ENCODE measurements around the gene ATRN.

The ATRN gene

DNA sequence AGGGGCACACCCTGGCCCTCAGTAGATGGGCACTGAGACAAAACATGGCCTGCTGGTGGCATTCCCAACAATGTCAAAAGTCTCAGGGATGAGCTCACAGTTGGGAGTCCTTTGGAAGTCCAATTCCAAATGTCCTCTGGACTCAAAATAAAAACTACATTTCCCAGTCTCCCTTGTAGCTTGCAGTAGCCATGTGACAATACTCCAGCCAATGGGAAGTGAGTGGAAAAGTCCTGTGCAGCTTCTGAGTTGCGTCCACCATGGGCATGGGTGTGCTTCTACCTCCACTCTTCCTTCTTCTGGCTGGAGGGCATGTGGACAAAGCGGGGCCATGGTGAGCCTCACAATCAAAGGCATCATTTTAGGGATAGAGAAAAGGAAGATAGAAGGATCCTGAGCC lies 216.8 kb downstream of the ATRN start:
- peak; percentile 79 for DNase-seq (ENCODE audit: low read depth in 2 of 2)
- H3K4me3 ChIP-seq (replicated peaks in 1 of 2; ENCODE audit: low read depth in 2 of 2, low read length in 2 of 2): no peak overlapping the region
- TF ChIP-seq, protein P1, sequence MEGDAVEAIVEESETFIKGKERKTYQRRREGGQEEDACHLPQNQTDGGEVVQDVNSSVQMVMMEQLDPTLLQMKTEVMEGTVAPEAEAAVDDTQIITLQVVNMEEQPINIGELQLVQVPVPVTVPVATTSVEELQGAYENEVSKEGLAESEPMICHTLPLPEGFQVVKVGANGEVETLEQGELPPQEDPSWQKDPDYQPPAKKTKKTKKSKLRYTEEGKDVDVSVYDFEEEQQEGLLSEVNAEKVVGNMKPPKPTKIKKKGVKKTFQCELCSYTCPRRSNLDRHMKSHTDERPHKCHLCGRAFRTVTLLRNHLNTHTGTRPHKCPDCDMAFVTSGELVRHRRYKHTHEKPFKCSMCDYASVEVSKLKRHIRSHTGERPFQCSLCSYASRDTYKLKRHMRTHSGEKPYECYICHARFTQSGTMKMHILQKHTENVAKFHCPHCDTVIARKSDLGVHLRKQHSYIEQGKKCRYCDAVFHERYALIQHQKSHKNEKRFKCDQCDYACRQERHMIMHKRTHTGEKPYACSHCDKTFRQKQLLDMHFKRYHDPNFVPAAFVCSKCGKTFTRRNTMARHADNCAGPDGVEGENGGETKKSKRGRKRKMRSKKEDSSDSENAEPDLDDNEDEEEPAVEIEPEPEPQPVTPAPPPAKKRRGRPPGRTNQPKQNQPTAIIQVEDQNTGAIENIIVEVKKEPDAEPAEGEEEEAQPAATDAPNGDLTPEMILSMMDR (IDR thresholded peaks at IDR 0.05; ENCODE audit: low read depth, low read length): no peak

DNA sequence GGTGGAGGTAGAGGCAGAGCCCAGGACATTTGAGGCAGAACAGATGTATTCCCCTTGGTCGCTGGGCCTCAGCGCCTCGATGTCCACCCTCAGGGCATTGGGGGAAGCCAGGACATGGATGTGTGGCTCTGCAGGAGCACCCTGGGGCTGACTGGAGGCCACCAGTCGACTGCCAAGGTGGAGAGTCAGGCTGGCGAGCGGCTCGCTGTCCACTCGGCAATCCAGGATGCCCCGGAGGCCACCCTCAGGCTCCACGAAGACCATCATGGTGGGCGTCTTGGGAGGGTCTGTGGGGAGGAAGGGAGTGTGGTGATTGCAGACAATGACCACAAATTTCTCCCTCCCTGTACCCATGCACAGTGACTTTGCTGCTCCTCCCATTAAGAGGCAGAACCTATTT lies 219.2 kb downstream of the ATRN start:
- TF ChIP-seq, protein P1 (IDR thresholded peaks at IDR 0.05; ENCODE audit: low read depth, low read length): no peak
- no peak overlapping the region for H3K4me3 ChIP-seq (replicated peaks in 1 of 2; ENCODE audit: low read depth in 2 of 2, low read length in 2 of 2)

DNA sequence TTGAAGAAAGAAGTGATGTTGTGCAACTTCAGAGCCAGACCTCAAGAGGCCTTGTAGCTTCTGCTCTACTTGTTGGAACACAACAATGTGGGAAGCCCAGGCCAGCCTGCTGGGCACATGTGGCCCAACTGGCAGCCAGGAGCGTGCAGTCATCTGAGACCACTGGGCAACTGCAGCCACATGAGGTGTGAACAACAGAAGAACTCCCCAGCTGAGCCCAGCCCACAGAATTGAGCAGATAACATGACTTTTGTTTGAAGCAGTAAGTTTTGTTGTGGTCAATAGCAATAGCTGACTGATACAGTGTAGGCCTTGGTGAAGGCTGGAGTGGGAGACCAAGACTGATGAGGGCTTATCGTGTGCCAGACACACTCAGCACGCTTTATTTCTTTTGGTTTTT lies 219.6 kb downstream of the ATRN start:
- no peak overlapping the region for H3K4me3 ChIP-seq (replicated peaks in 1 of 2; ENCODE audit: low read depth in 2 of 2, low read length in 2 of 2)
- no peak for DNase-seq (ENCODE audit: low read depth in 2 of 2)
- TF ChIP-seq, protein P1 (IDR thresholded peaks at IDR 0.05; ENCODE audit: low read depth, low read length): no peak

More for the DNA sequence above, 219.2 kb downstream of the ATRN start:
- DNase-seq (ENCODE audit: low read depth in 2 of 2): no peak

DNA sequence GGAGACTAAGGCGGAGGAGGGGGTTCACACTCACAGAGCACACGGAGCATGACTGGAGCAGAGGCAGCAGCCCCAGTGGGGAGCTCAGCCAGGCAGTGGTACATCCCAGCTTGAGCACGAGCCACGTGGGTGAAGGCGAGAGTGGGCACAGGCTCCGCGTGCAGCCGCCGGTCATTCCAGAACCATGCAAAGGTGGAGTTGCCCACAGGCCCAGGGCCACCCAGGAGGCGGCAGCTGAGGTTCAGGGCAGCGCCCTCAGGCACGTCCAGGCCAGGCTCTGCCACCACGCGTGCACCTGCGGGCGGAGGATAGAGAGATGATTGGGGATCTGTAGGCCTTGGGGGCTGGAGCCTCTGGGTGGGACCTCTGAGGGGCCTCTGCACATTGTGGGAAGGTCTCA lies 220.5 kb downstream of the ATRN start:
- no peak for DNase-seq (ENCODE audit: low read depth in 2 of 2)
- no peak overlapping the region for H3K4me3 ChIP-seq (replicated peaks in 1 of 2; ENCODE audit: low read depth in 2 of 2, low read length in 2 of 2)
- TF ChIP-seq, protein P1 (IDR thresholded peaks at IDR 0.05; ENCODE audit: low read depth, low read length): no peak

DNA sequence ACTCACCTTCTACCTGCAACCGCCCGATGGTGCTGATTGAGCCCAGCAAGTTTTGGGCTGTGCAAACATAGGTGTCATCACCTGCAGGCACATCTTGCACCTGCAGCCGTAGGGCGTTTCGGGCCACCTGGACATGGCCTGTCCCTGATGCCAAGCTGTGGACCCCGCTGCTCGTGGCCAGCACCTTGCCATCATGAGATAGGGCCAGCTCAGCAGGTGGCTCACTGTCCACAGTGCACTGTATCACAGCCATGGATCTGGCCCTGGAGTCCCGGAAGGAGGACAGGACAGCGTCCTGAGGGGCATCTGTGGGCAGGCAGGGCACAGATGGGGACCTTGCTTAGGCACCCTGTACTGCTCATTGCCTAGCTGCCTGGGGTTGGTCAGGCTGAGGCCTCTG lies 221.1 kb downstream of the ATRN start:
- H3K4me3 ChIP-seq (replicated peaks in 1 of 2; ENCODE audit: low read depth in 2 of 2, low read length in 2 of 2): no peak overlapping the region
- no peak for DNase-seq (ENCODE audit: low read depth in 2 of 2)
- TF ChIP-seq, protein P1 (IDR thresholded peaks at IDR 0.05; ENCODE audit: low read depth, low read length): no peak

DNA sequence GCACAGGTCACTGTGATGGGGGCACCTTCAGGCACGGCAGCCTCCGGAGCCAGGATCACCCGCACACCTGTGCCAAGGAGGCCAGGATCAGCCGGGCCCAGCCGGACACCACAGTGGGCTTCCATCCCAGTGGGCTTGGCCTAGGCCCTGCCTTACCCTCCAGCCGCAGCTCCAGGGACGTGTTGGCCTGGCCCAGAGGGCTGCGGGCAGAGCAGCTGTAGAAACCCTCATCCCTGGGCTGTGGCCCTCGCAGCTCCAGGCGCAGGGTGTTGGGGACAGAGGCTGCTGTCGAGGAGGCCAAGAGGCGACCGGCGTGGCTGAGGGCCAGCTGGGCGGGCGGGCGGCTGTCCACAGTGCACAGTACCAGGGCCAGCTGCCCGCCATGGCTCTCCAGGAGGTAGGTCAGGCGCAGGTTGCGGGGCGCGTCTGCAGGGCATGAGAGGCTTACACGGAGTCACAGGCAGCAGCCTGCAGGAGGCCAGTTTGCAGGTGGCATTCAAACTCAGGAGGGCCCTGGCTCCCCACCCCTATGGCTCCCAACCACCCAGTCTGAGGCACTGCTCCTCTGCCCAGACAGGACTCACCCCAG lies 222.0 kb downstream of the ATRN start:
- TF ChIP-seq, protein P1 (IDR thresholded peaks at IDR 0.05; ENCODE audit: low read depth, low read length): no peak
- no peak for DNase-seq (ENCODE audit: low read depth in 2 of 2)
- H3K4me3 ChIP-seq (replicated peaks in 1 of 2; ENCODE audit: low read depth in 2 of 2, low read length in 2 of 2): no peak overlapping the region

DNA sequence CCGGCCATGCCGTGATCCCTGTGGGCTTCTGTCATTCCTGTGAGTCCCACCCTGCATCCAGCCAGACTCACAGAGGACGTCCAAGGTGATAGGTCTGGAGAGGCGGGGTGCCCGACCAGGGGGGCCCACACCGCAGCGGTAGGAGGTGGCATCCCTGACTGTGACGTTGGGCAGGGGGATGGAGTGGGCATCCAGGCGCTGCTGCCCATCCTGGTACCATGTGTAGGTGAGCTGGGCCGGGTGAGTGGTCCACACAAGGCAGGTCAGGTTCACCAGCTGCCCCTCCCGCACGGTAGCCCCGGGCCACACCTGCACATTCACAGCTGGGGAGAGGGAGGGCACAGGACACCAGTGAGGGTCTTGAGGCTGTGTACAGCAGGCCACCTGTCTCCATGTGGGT lies 222.6 kb downstream of the ATRN start:
- no peak for DNase-seq (ENCODE audit: low read depth in 2 of 2)
- H3K4me3 ChIP-seq (replicated peaks in 1 of 2; ENCODE audit: low read depth in 2 of 2, low read length in 2 of 2): no peak overlapping the region
- TF ChIP-seq, protein P1 (IDR thresholded peaks at IDR 0.05; ENCODE audit: low read depth, low read length): no peak
